K562 (cell line): Measurements from ENCODE around the gene FGFR4. TPM values are rescaled to one million over a fixed set of nuclear protein-coding genes. Genes with fewer than 3 reads are reported as not detected.

Experiments
- ATAC-seq: fragments of 200-7000 bp; cut with Tn5 transposase; 3 replicates; pipeline ENCODE4 v1.9.1; 2020; ENCODE audit warnings: moderate library complexity
- BruUV-seq: library from RNA; stranded (reverse); fragments of 400-500 nt; replicated peaks from 2 replicates; lab custom pipeline; 2021; lab: Mats Ljungman, UMichigan
- CTCF ChIA-PET: fragments of 300-600 bp; formaldehyde crosslinking; extraction: SDS; loops from one replicate; lab custom pipeline; 2021; ENCODE audit warnings: low intra/inter-chr PET ratio; lab: Yijun Ruan, JAX
- POLR2A ChIA-PET: fragments of 300-600, 350-650 bp; sonication (Branson Sonifier 250); formaldehyde crosslinking; extraction: SDS; loops from one replicate; lab custom pipeline; 2021; ENCODE audit warnings: antibody characterized with exemption, inconsistent platforms; lab: Yijun Ruan, JAX
- DNase-seq, 4 experiments: peaks; one replicate each; pipeline versions ENCODE4 v3.0.0 to v3.0.0-alpha.2; 2011 to 2018; ENCODE audit warnings: low spot score in 3 of 4, mixed read lengths in 3 of 4; ENCODE audit errors: extremely low read depth in 1 of 4
- FAIRE-seq: peaks from 2 replicates; lab custom pipeline; 2011; peaks lifted over from hg19 to GRCh38; lab: Jason Lieb, UNC
- H2AFZ ChIP-seq: 2 replicates; pipeline ENCODE4 v1.6.0; 2011; ENCODE audit warnings: low read depth, low read length, control low read depth, inconsistent platforms
- H3K27ac ChIP-seq: fragments of 200-600 bp; 3 replicates; pipeline ENCODE4 v1.8.0; 2011; ENCODE audit warnings: low read depth, mild to moderate bottlenecking, control low read depth, inconsistent platforms, low read length, moderate library complexity, mixed read lengths; ENCODE audit errors: extremely low read depth
- H3K27me3 ChIP-seq, 2 experiments: fragments of 300-600 bp in 1 of 2; 2 replicates in 1 of 2; 3 replicates in 1 of 2; pipeline versions ENCODE4 v1.6.0 to v1.8.0; 2011; ENCODE audit warnings: inconsistent platforms in 2 of 2, low read length in 2 of 2, mild to moderate bottlenecking in 1 of 2, mixed read lengths in 1 of 2, moderate library complexity in 1 of 2; ENCODE audit not compliant: control insufficient read depth in 2 of 2, insufficient read depth in 2 of 2
- H3K36me3 ChIP-seq: fragments of 300-600 bp; 3 replicates; pipeline ENCODE4 v1.8.0; 2011; ENCODE audit warnings: mild to moderate bottlenecking, low read length, inconsistent platforms; ENCODE audit not compliant: control insufficient read depth, insufficient read depth
- H3K4me1 ChIP-seq, 2 experiments: fragments of 200-600 bp in 1 of 2; replicated peaks in 1 of 2; 2 replicates in 1 of 2; 3 replicates in 1 of 2; pipeline versions ENCODE4 v1.5.1 to v1.8.0; 2011; ENCODE audit warnings: inconsistent platforms in 2 of 2, low read length in 2 of 2, mild to moderate bottlenecking in 1 of 2, mixed read lengths in 1 of 2, moderate library complexity in 1 of 2; ENCODE audit not compliant: control insufficient read depth in 2 of 2, insufficient read depth in 2 of 2
- H3K4me2 ChIP-seq: 2 replicates; pipeline ENCODE4 v1.6.1; 2011; ENCODE audit warnings: low read length, control low read depth, inconsistent platforms, mixed read lengths; ENCODE audit not compliant: insufficient read depth
- H3K4me3 ChIP-seq: fragments of 200-600 bp; sonication (generic), shearing (Covaris generic); 2 replicates; pipeline ENCODE4 v1.5.1; 2016; ENCODE audit warnings: control low read depth, inconsistent platforms
- H3K79me2 ChIP-seq: fragments of 200-600 bp; 3 replicates; pipeline ENCODE4 v1.8.0; 2011; ENCODE audit warnings: low read length, inconsistent platforms; ENCODE audit not compliant: control insufficient read depth, insufficient read depth
- H3K9ac ChIP-seq, 2 experiments: 2 replicates each; pipeline versions ENCODE4 v1.6.0 to v1.6.1; 2011; ENCODE audit warnings: low read depth in 2 of 2, low read length in 2 of 2, control low read depth in 1 of 2, inconsistent platforms in 1 of 2, mild to moderate bottlenecking in 1 of 2, mixed read lengths in 1 of 2; ENCODE audit not compliant: insufficient read depth in 1 of 2
- H3K9me1 ChIP-seq: one replicate; pipeline ENCODE4 v1.6.0; 2011; ENCODE audit warnings: inconsistent platforms, mild to moderate bottlenecking, low read length, moderate library complexity; ENCODE audit not compliant: control insufficient read depth, insufficient read depth
- H3K9me3 ChIP-seq: replicated peaks from 2 replicates; pipeline ENCODE4 v1.5.1; 2011; ENCODE audit warnings: low read depth, low read length, inconsistent platforms; ENCODE audit not compliant: control insufficient read depth, insufficient read depth
- H4K20me1 ChIP-seq: replicated peaks from 2 replicates; pipeline ENCODE4 v1.6.1; 2011; ENCODE audit warnings: low read length, inconsistent platforms, mixed read lengths; ENCODE audit not compliant: control insufficient read depth, insufficient read depth
- CEBPG ChIP-seq, 3 experiments: fragments of 200-800 bp in 1 of 3; sonication (Bioruptor generic) in 1 of 3; sonication (generic) in 1 of 3; formaldehyde crosslinking in 1 of 3; IDR thresholded peaks in 2 of 3; conservative IDR thresholded peaks in 1 of 3; 2 replicates each; pipeline versions ENCODE4 v1.6.1 to v1.8.0; 2016 to 2022; ENCODE audit warnings: missing compliant biosample characterization in 2 of 3, missing genetic modification characterization in 2 of 3, mild to moderate bottlenecking in 1 of 3, missing genetic modification reagents in 1 of 3
- DIDO1 ChIP-seq: fragments of 450-650 bp; IDR thresholded peaks from 2 replicates; pipeline ENCODE4 v1.6.1; 2016; ENCODE audit warnings: low read depth, missing biosample characterization, missing genetic modification characterization
- ESRRB ChIP-seq: fragments of 250-450 bp; sonication (Bioruptor Pico); IDR thresholded peaks from 2 replicates; pipeline ENCODE4 v1.5.0; 2020; ENCODE audit warnings: mild to moderate bottlenecking, moderate library complexity, borderline replicate concordance
- FUS ChIP-seq: fragments of 200-400 bp; formaldehyde crosslinking; optimal IDR thresholded peaks from 2 replicates; pipeline ENCODE3; 2017; ENCODE audit warnings: low read depth, low read length
- NELFE ChIP-seq: IDR thresholded peaks from 2 replicates; pipeline ENCODE4 v1.6.1; 2011; ENCODE audit warnings: mild to moderate bottlenecking; ENCODE audit not compliant: insufficient read depth, insufficient read length
- TCFL5 ChIP-seq: fragments of 250-450 bp; sonication (Bioruptor Pico); conservative IDR thresholded peaks from 2 replicates; pipeline ENCODE4 v1.6.1; 2021; ENCODE audit warnings: mild to moderate bottlenecking, moderate library complexity, matching md5 sums
- VEZF1 ChIP-seq: fragments of 200-800 bp; sonication (Bioruptor generic); IDR thresholded peaks from 2 replicates; pipeline ENCODE4 v1.6.1; 2017; ENCODE audit warnings: missing genetic modification characterization, missing compliant biosample characterization
- ZBTB9 ChIP-seq: fragments of 450-650 bp; formaldehyde crosslinking; IDR thresholded peaks from 2 replicates; pipeline ENCODE4 v1.4.0; 2020; ENCODE audit warnings: mild to moderate bottlenecking, moderate library complexity
- WGBS: fragments of 100-300 bp; shearing (Covaris generic); methylation state at CpG from one replicate; pipeline ENCODE4 v1.1.6; 2016; ENCODE audit warnings: low coverage, mixed read lengths; ENCODE audit not compliant: insufficient coverage; ENCODE audit errors: missing lambda C conversion rate; 5-methylcytosine and 5-hydroxymethylcytosine counted together
- in situ Hi-C: fragments of 300-500 bp; cut with MboI; formaldehyde crosslinking; loops from 4 replicates; pipeline ENCODE4 v1.15.0; 2018; ENCODE audit warnings: inconsistent platforms, mixed read lengths
- intact Hi-C: fragments of 100-400 bp; cut with micrococcal nuclease; formaldehyde crosslinking; loops from 2 replicates; pipeline ENCODE4 v1.14.2; 2022
- polyA plus RNA-seq, 8 experiments: library from polyadenylated mRNA; depleted of rRNA in 4 of 8; stranded (reverse) in 5 of 8; unstranded in 3 of 8; fragments of >200 nt; fragmentation: Nextera tagmentation in 2 of 8; fragmentation: Illumina TruSeq in 1 of 8; extraction: Ambion mirVana in 2 of 8; extraction: Trizol in 1 of 8; gene quantifications; 2 replicates each; pipeline versions ENCODE4 v1.2.1 to v1.2.3, GENCODE V29; 2011 to 2014; ENCODE audit warnings: inconsistent platforms in 1 of 8, missing spikeins in 1 of 8
- total RNA-seq, 7 experiments: library from RNA; depleted of rRNA in 6 of 7; stranded (reverse); fragments of >200 nt in 6 of 7; fragmentation: Illumina TruSeq in 2 of 7; extraction: Trizol in 2 of 7; gene quantifications; 2 replicates each; pipeline versions ENCODE4 v1.2.1 to v1.2.3, GENCODE V29; 2011 to 2021; ENCODE audit warnings: low replicate concordance in 1 of 7

FGFR4 gene
- total and polyA plus RNA-seq, 9 of the 15 experiments (the other 6 are each of a cell fraction or from before 2014, with no cell fraction given): 0.76 to 35.4 (median 7.5) TPM

- no peak for TF ChIP-seq FUS
- TF ChIP-seq ZBTB9 (CRISPR knock-in tag): no peak
- TF ChIP-seq CEBPG (CRISPR knock-in tag; IDR thresholded peaks at IDR 0.05): no peak
- peak in 1 of 2 experiments; percentile 33; a peak in 1 of 4 replicates for TF ChIP-seq CEBPG (tag; conservative IDR thresholded peaks at IDR 0.05 in 1 of 2, IDR thresholded peaks at IDR 0.05 in 1 of 2)
Measured at GRCh38 chr5:177140312-177140711, 53.6 kb downstream of the FGFR4 start (continued).

- Histone ChIP-seq H3K9me3 (no peaks in the 10 kb centered on the region), H3K4me2 (no peak overlapping the region), H3K27ac (no peak overlapping the region), H3K4me3 (no peak overlapping the region), H3K9me1 (no peaks in the 10 kb centered on the region), H3K79me2 (peaks cover 82% of the 10 kb centered on the region), H3K9ac (no peak overlapping the region), H2AFZ (no peak overlapping the region), H3K36me3 (peaks cover 82% of the 10 kb centered on the region), H3K27me3 (no peaks in the 10 kb centered on the region), H3K4me1 (peaks cover 0 to 4% of the 10 kb centered on the region in 2 experiments; a peak in 2 of 5 replicates), H4K20me1 (0 out of 2 replicates have a peak, but pooled peaks cover 3% of the 10 kb centered on the region)
- WGBS: 77% methylated on average over 3 of the region's 3 CpGs
- DNase-seq (no peak), FAIRE-seq (no peak), ATAC-seq (no peak)
- in situ Hi-C loops (no loop called here), intact Hi-C loops (no loop called here)
- CTCF ChIA-PET: no interaction called here
- POLR2A ChIA-PET: interaction anchor here (1.1 kb wide), 1 partner anchor 12 kb away, joined by 3 read pairs; no protein-coding TSS in a partner anchor
- no TSS peak for BruUV-seq
- TF ChIP-seq VEZF1 (CRISPR knock-in tag) (no peak), TCFL5 (CRISPR knock-in tag) (no peak), DIDO1 (tag) (no peak), ESRRB (CRISPR knock-in tag) (no peak), NELFE (no peak)
Measured at GRCh38 chr5:177141496-177141895, 54.8 kb downstream of the FGFR4 start.
